ENCODE measurements around the gene CRELD2.

The CRELD2 gene

GRCh38 chr22:49958931-49959781 lies 40.7 kb downstream of the CRELD2 start:
- Histone ChIP-seq H3K4me1 (ENCODE audit: control insufficient read depth, insufficient read depth, low read length) (peaks cover 27% of the 10 kb centered on the region), H3K36me3 (ENCODE audit: insufficient read depth, low read length) (peaks cover 19% of the 10 kb centered on the region), H3K9me3 (replicated peaks; ENCODE audit: low read length) (no peaks in the 10 kb centered on the region), H3K4me3 (ENCODE audit: low read length) (peak overlapping the region; percentile 78), H3K27me3 (ENCODE audit: control insufficient read depth, insufficient read depth, low read length) (no peaks in the 10 kb centered on the region), H3K9ac (ENCODE audit: low read depth, low read length) (no peak overlapping the region), H3K4me2 (ENCODE audit: low read length) (peak overlapping the region; percentile 96)

DNA sequence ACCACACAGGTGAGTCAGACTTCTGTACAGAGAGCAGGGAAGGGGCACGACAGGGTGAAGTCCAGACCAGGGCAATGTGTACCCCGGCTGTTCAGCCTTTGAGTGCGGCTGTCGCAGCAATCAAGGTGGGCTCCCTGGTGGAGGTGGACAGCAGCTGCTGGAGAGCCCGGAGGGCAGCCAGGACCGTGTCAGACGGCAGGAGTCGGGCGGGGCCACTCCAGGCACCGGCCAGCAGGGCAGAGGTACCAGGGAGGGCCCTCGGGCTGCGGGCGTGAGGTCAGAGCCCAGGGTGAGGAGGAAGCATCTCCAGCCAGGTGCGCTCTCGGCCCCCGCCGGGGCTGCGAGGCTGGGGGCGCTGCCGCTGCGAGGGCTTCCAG lies 41.3 kb downstream of the CRELD2 start:
- peak overlapping the region; percentile 94 for H3K9ac ChIP-seq (ENCODE audit: low read depth, low read length)
- peak overlapping the region; percentile 78 for H3K4me3 ChIP-seq (ENCODE audit: low read length)
- H3K36me3 ChIP-seq (ENCODE audit: insufficient read depth, low read length), result peaks cover 24% of the 10 kb centered on the region
- peaks cover 23% of the 10 kb centered on the region for H3K4me1 ChIP-seq (ENCODE audit: control insufficient read depth, insufficient read depth, low read length)
- H3K9me3 ChIP-seq (replicated peaks; ENCODE audit: low read length), result no peaks in the 10 kb centered on the region
- H3K27me3 ChIP-seq (ENCODE audit: control insufficient read depth, insufficient read depth, low read length), result no peaks in the 10 kb centered on the region
- H3K4me2 ChIP-seq (ENCODE audit: low read length), result peak overlapping the region; percentile 96

- Histone ChIP-seq H3K27me3 (ENCODE audit: control insufficient read depth, insufficient read depth, low read length) (no peaks in the 10 kb centered on the region), H3K9ac (ENCODE audit: low read depth, low read length) (peak within 1 kb of the TSS; percentile 94), H3K4me1 (ENCODE audit: control insufficient read depth, insufficient read depth, low read length) (peaks cover 23% of the 10 kb centered on the region), H3K36me3 (ENCODE audit: insufficient read depth, low read length) (peaks cover 24% of the 10 kb centered on the region), H3K4me2 (ENCODE audit: low read length) (peak within 1 kb of the TSS; percentile 96), H3K9me3 (replicated peaks; ENCODE audit: low read length) (no peaks in the 10 kb centered on the region), H3K4me3 (ENCODE audit: low read length) (peak within 1 kb of the TSS; percentile 78)
These were observed 41.9 kb downstream of the CRELD2 start, which contains the start of gene PIM3 for GRCh38 chr22:49960159-49961004. Gene PIM3, plus strand, starts transcription at chr22:49960772. Its CDS starts 176 bp downstream, at chr22:49960948.

DNA sequence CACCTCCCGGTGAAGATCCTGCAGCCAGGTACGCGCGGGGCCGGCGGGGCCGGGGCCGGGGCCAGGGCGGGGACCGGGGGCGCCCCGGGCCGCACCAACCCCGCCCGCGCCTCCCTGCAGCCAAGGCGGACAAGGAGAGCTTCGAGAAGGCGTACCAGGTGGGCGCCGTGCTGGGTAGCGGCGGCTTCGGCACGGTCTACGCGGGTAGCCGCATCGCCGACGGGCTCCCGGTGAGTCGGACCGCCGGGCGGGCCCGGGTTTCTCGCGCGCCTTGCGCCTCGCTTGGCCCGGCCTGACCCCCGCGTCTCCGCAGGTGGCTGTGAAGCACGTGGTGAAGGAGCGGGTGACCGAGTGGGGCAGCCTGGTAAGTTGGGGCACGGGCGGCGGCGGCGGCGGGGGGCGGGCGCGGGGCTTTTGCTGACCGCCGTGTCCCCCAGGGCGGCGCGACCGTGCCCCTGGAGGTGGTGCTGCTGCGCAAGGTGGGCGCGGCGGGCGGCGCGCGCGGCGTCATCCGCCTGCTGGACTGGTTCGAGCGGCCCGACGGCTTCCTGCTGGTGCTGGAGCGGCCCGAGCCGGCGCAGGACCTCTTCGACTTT lies 42.7 kb downstream of the CRELD2 start:
- peak overlapping the region; percentile 96 for H3K4me2 ChIP-seq (ENCODE audit: low read length)
- H3K36me3 ChIP-seq (ENCODE audit: insufficient read depth, low read length), result peaks cover 24% of the 10 kb centered on the region
- H3K9ac ChIP-seq (ENCODE audit: low read depth, low read length), result peak overlapping the region; percentile 94
- H3K27me3 ChIP-seq (ENCODE audit: control insufficient read depth, insufficient read depth, low read length), result no peaks in the 10 kb centered on the region
- H3K4me1 ChIP-seq (ENCODE audit: control insufficient read depth, insufficient read depth, low read length), result peaks cover 23% of the 10 kb centered on the region
- peak overlapping the region; percentile 78 for H3K4me3 ChIP-seq (ENCODE audit: low read length)
- no peaks in the 10 kb centered on the region for H3K9me3 ChIP-seq (replicated peaks; ENCODE audit: low read length)

DNA sequence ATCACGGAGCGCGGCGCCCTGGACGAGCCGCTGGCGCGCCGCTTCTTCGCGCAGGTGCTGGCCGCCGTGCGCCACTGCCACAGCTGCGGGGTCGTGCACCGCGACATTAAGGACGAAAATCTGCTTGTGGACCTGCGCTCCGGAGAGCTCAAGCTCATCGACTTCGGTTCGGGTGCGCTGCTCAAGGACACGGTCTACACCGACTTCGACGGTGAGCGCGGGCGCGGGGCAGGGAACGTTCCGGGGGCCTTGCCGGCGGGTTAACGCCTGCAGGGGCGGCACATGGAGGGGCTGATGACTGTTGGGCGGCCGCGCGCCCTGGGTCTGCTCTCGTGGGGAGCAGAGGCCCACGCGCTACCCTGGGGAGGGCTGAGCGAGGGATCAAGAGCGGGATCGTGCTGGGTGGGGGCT lies 43.2 kb downstream of the CRELD2 start:
- Histone ChIP-seq H3K9me3 (replicated peaks; ENCODE audit: low read length) (no peaks in the 10 kb centered on the region), H3K27me3 (ENCODE audit: control insufficient read depth, insufficient read depth, low read length) (no peaks in the 10 kb centered on the region), H3K4me2 (ENCODE audit: low read length) (peak overlapping the region; percentile 96), H3K4me1 (ENCODE audit: control insufficient read depth, insufficient read depth, low read length) (peaks cover 27% of the 10 kb centered on the region), H3K4me3 (ENCODE audit: low read length) (peak overlapping the region; percentile 78), H3K36me3 (ENCODE audit: insufficient read depth, low read length) (peaks cover 24% of the 10 kb centered on the region), H3K9ac (ENCODE audit: low read depth, low read length) (peak overlapping the region; percentile 94)

GRCh38 chr22:49962012-49962750 lies 43.7 kb downstream of the CRELD2 start:
- Histone ChIP-seq H3K27me3 (ENCODE audit: control insufficient read depth, insufficient read depth, low read length) (no peaks in the 10 kb centered on the region), H3K4me2 (ENCODE audit: low read length) (peak overlapping the region; percentile 96), H3K9ac (ENCODE audit: low read depth, low read length) (peak overlapping the region; percentile 94), H3K9me3 (replicated peaks; ENCODE audit: low read length) (no peaks in the 10 kb centered on the region), H3K4me3 (ENCODE audit: low read length) (peak overlapping the region; percentile 78), H3K4me1 (ENCODE audit: control insufficient read depth, insufficient read depth, low read length) (peaks cover 32% of the 10 kb centered on the region), H3K36me3 (ENCODE audit: insufficient read depth, low read length) (peaks cover 24% of the 10 kb centered on the region)

- peaks cover 24% of the 10 kb centered on the region for H3K36me3 ChIP-seq (ENCODE audit: insufficient read depth, low read length)
- no peaks in the 10 kb centered on the region for H3K9me3 ChIP-seq (replicated peaks; ENCODE audit: low read length)
- no peaks in the 10 kb centered on the region for H3K27me3 ChIP-seq (ENCODE audit: control insufficient read depth, insufficient read depth, low read length)
- peaks cover 41% of the 10 kb centered on the region for H3K4me1 ChIP-seq (ENCODE audit: control insufficient read depth, insufficient read depth, low read length)
- peak overlapping the region; percentile 79 for H3K9ac ChIP-seq (ENCODE audit: low read depth, low read length)
- H3K4me3 ChIP-seq (ENCODE audit: low read length), result peak overlapping the region; percentile 73
- peak overlapping the region; percentile 88 for H3K4me2 ChIP-seq (ENCODE audit: low read length)
These were observed 44.6 kb downstream of the CRELD2 start for GRCh38 chr22:49962751-49963646.

- H3K27me3 ChIP-seq (ENCODE audit: control insufficient read depth, insufficient read depth, low read length), result no peaks in the 10 kb centered on the region
- peaks cover 24% of the 10 kb centered on the region for H3K36me3 ChIP-seq (ENCODE audit: insufficient read depth, low read length)
- H3K4me1 ChIP-seq (ENCODE audit: control insufficient read depth, insufficient read depth, low read length), result peaks cover 42% of the 10 kb centered on the region
- no peaks in the 10 kb centered on the region for H3K9me3 ChIP-seq (replicated peaks; ENCODE audit: low read length)
- peak overlapping the region; percentile 19 for H3K4me2 ChIP-seq (ENCODE audit: low read length)
- H3K4me3 ChIP-seq (ENCODE audit: low read length), result no peak overlapping the region
- H3K9ac ChIP-seq (ENCODE audit: low read depth, low read length), result no peak overlapping the region
These were observed 45.2 kb downstream of the CRELD2 start for GRCh38 chr22:49963647-49964026.

GRCh38 chr22:49964136-49965090 lies 46.0 kb downstream of the CRELD2 start:
- Histone ChIP-seq H3K36me3 (ENCODE audit: insufficient read depth, low read length) (peaks cover 24% of the 10 kb centered on the region), H3K4me1 (ENCODE audit: control insufficient read depth, insufficient read depth, low read length) (peaks cover 41% of the 10 kb centered on the region), H3K4me3 (ENCODE audit: low read length) (no peak overlapping the region), H3K9ac (ENCODE audit: low read depth, low read length) (no peak overlapping the region), H3K4me2 (ENCODE audit: low read length) (no peak overlapping the region), H3K27me3 (ENCODE audit: control insufficient read depth, insufficient read depth, low read length) (no peaks in the 10 kb centered on the region), H3K9me3 (replicated peaks; ENCODE audit: low read length) (no peaks in the 10 kb centered on the region)
